Caco-2 (cell line): Measurements from ENCODE around the gene CRYGB. TPM values are rescaled to one million over a fixed set of nuclear protein-coding genes. Genes with fewer than 3 reads are reported as not detected.
A peak's percentile ranks its signal among the peaks of the same experiment; 100 is the strongest.

Source experiments
- BruUV-seq: library from RNA; stranded (reverse); fragments of 400-500 nt; replicated peaks from 2 replicates; lab custom pipeline; 2021; lab: Mats Ljungman, UMichigan
- CTCF ChIA-PET: fragments of 300-600 bp; sonication (Branson Sonifier 250); formaldehyde crosslinking; loops from one replicate; lab custom pipeline; 2022; ENCODE audit warnings: antibody characterized with exemption; lab: Charles Lee
- POLR2A ChIA-PET: fragments of 300-600 bp; sonication (Branson Sonifier 250); formaldehyde crosslinking; loops from one replicate; lab custom pipeline; 2022; ENCODE audit warnings: antibody characterized with exemption; lab: Charles Lee
- DNase-seq, 2 experiments: peaks; one replicate each; pipeline versions ENCODE4 v3.0.0 to v3.0.0-alpha.2; 2020 to 2022
- H3K27me3 ChIP-seq: replicated peaks from 2 replicates; pipeline ENCODE4 v1.6.0; 2011; ENCODE audit warnings: low read length; ENCODE audit not compliant: control insufficient read depth, insufficient read depth
- H3K36me3 ChIP-seq: 2 replicates; pipeline ENCODE4 v1.5.1; 2011; ENCODE audit warnings: low read length; ENCODE audit not compliant: control insufficient read depth, insufficient read depth
- H3K4me1 ChIP-seq: fragments of 250-450 bp; sonication (Bioruptor Pico); 2 replicates; pipeline ENCODE4 v1.5.1; 2020; ENCODE audit warnings: mild to moderate bottlenecking
- H3K4me3 ChIP-seq: 2 replicates; pipeline ENCODE4 v1.5.1; 2011; ENCODE audit warnings: low read depth, mild to moderate bottlenecking, control low read depth, low read length
- H3K9me3 ChIP-seq: fragments of 250-450 bp; sonication (Bioruptor Pico); 2 replicates; pipeline ENCODE4 v1.5.1; 2020; ENCODE audit warnings: mild to moderate bottlenecking, moderate library complexity
- H3K27ac Mint-ChIP-seq: one replicate; pipeline ENCODE4 v1.8.0; 2022; ENCODE audit warnings: mixed read lengths; ENCODE audit not compliant: unreplicated experiment
- H3K27me3 Mint-ChIP-seq: one replicate; pipeline ENCODE4 v1.8.0; 2022; ENCODE audit warnings: mixed read lengths; ENCODE audit not compliant: insufficient read depth, unreplicated experiment
- H3K36me3 Mint-ChIP-seq: one replicate; pipeline ENCODE4 v1.8.0; 2022; ENCODE audit warnings: mild to moderate bottlenecking, mixed read lengths; ENCODE audit not compliant: insufficient read depth, unreplicated experiment
- H3K4me1 Mint-ChIP-seq: one replicate; pipeline ENCODE4 v1.8.0; 2022; ENCODE audit warnings: low read depth, mixed read lengths; ENCODE audit not compliant: unreplicated experiment
- H3K4me3 Mint-ChIP-seq: one replicate; pipeline ENCODE4 v1.8.0; 2022; ENCODE audit warnings: mild to moderate bottlenecking, moderate library complexity, mixed read lengths; ENCODE audit not compliant: unreplicated experiment
- H3K9me3 Mint-ChIP-seq: one replicate; pipeline ENCODE4 v1.8.0; 2022; ENCODE audit warnings: mixed read lengths; ENCODE audit not compliant: unreplicated experiment
- intact Hi-C: fragments of 100-400 bp; cut with micrococcal nuclease; formaldehyde crosslinking; loops from one replicate; pipeline ENCODE4 v1.10.0; 2022; ENCODE audit not compliant: unreplicated experiment
- total RNA-seq: library from RNA; stranded (reverse); gene quantifications from 2 replicates; pipeline ENCODE4 v1.2.3, GENCODE V29; 2022
- TF ChIP-seq, protein P1 (sequence below), 2 experiments: fragments of 200-600 bp in 1 of 2; IDR thresholded peaks; 1 replicate in 1 of 2; 2 replicates in 1 of 2; pipeline versions ENCODE4 v1.5.1 to v1.8.0; 2011 to 2022; ENCODE audit warnings: antibody characterized with exemption in 1 of 2, control low read depth in 1 of 2, inconsistent platforms in 1 of 2, low read depth in 1 of 2, low read length in 1 of 2, mild to moderate bottlenecking in 1 of 2, moderate library complexity in 1 of 2; ENCODE audit not compliant: insufficient read depth in 1 of 2, severe bottlenecking in 1 of 2, unreplicated experiment in 1 of 2

CRYGB gene
- total RNA-seq, 1 experiment from 2014 or later, result not detected

DNA sequence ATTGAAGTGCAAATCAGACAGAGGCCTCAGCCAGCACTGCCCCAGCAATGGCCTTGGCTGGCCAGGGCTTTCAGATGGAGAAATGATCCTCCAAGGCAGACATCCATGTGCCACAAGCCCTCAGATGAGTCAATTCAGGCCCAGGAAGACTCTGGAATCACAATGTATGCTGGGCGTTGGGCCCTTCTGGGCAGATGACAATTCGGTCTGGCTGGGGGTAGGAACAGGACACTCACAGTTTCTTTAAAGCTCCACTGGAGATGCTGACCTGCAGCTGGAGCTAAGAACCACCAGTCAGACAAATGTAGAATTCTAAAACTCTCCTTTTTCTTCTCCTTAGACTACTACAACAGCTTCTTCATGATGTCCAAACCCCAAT is 9.3 kb downstream of the CRYGB start:
- peaks cover 12% of the 10 kb centered on the region for H3K9me3 Mint-ChIP-seq
- intact Hi-C loops, result no loop called here
- Histone ChIP-seq H3K4me3 (no peak overlapping the region), H3K9me3 (peaks cover 5% of the 10 kb centered on the region; the same call in 1 of the 2 replicates), H3K36me3 (no peaks in the 10 kb centered on the region), H3K27me3 (no peaks in the 10 kb centered on the region), H3K4me1 (peaks cover 31% of the 10 kb centered on the region)
- BruUV-seq, result no TSS peak
- CTCF ChIA-PET, result no interaction called here
- no peaks in the 10 kb centered on the region for H3K27me3 Mint-ChIP-seq
- H3K36me3 Mint-ChIP-seq, result no peaks in the 10 kb centered on the region
- peaks cover 22% of the 10 kb centered on the region for H3K4me1 Mint-ChIP-seq
- POLR2A ChIA-PET, result no interaction called here
- TF ChIP-seq, protein P1, sequence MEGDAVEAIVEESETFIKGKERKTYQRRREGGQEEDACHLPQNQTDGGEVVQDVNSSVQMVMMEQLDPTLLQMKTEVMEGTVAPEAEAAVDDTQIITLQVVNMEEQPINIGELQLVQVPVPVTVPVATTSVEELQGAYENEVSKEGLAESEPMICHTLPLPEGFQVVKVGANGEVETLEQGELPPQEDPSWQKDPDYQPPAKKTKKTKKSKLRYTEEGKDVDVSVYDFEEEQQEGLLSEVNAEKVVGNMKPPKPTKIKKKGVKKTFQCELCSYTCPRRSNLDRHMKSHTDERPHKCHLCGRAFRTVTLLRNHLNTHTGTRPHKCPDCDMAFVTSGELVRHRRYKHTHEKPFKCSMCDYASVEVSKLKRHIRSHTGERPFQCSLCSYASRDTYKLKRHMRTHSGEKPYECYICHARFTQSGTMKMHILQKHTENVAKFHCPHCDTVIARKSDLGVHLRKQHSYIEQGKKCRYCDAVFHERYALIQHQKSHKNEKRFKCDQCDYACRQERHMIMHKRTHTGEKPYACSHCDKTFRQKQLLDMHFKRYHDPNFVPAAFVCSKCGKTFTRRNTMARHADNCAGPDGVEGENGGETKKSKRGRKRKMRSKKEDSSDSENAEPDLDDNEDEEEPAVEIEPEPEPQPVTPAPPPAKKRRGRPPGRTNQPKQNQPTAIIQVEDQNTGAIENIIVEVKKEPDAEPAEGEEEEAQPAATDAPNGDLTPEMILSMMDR (IDR thresholded peaks at IDR 0.05; ENCODE audit: insufficient read depth in 1 of 2, low read depth in 1 of 2, low read length in 1 of 2, severe bottlenecking in 1 of 2, unreplicated experiment in 1 of 2), result no peak
- no peak for DNase-seq
- peak overlapping the region; percentile 50 for H3K27ac Mint-ChIP-seq
- H3K4me3 Mint-ChIP-seq, result no peak overlapping the region

DNA sequence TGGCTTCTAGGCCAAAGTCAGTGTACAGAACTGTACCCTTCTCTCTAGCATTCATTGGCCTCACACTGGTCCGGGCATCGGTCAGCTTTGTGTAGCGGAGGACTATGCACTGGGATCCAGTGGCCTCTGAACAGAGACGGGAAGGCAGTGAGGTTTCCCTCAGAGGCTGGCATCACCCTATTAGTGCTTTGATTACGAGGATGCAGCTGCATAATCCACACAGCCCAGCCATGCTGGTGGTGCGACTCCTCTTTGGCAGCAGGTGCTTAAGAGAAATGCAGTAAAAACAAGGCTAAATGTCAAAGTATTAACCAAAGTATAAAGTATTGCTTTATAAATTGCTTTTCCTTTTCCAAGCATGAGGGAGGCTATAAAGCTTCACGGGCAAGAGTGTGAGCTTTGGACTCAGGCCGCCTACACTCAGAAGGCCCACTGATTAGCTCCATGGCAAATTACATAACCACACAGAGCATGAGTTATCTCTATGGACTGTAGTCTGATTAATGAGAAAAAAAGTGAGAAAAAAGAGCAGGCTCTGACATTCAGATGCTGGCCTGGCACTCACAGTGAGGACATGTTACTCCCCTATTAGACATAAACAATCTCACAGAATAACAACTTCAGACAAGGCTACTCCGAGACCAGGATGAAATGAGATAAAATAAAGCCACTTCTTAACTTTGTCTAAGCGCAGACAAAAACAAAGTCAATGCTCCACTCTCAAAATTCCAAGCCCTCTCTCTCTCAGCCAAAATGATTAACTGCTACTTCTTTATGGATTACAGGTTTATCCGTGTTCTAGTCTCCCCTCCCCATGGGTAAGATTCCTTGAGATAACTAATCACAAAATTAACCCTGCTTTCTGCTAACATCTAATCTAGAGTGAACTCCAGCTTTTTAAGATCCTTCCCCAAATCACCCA is 9.9 kb downstream of the CRYGB start:
- Histone ChIP-seq H3K4me1 (peaks cover 33% of the 10 kb centered on the region), H3K9me3 (peaks cover 5% of the 10 kb centered on the region; the same call in 1 of the 2 replicates), H3K27me3 (no peaks in the 10 kb centered on the region), H3K4me3 (no peak overlapping the region), H3K36me3 (no peaks in the 10 kb centered on the region)
- peaks cover 24% of the 10 kb centered on the region for H3K4me1 Mint-ChIP-seq
- H3K4me3 Mint-ChIP-seq, result no peak overlapping the region
- H3K9me3 Mint-ChIP-seq, result peaks cover 12% of the 10 kb centered on the region
- H3K27me3 Mint-ChIP-seq, result no peaks in the 10 kb centered on the region
- CTCF ChIA-PET, result interaction anchor here (0.6 to 0.8 kb wide), 2 partner anchors 34 to 412 kb away, joined by 4 to 5 read pairs; no protein-coding TSS in a partner anchor
- TF ChIP-seq, protein P1 (IDR thresholded peaks at IDR 0.05; ENCODE audit: insufficient read depth in 1 of 2, low read depth in 1 of 2, low read length in 1 of 2, severe bottlenecking in 1 of 2, unreplicated experiment in 1 of 2), result no peak
- no TSS peak for BruUV-seq
- POLR2A ChIA-PET, result interaction anchor here (0.6 kb wide), 2 partner anchors 11 to 23 kb away, joined by 3 read pairs; no protein-coding TSS in a partner anchor
- DNase-seq, result peak; percentile 28 to 71
- intact Hi-C loops, result no loop called here
- peak overlapping the region; percentile 50 for H3K27ac Mint-ChIP-seq
- H3K36me3 Mint-ChIP-seq, result no peaks in the 10 kb centered on the region

DNA sequence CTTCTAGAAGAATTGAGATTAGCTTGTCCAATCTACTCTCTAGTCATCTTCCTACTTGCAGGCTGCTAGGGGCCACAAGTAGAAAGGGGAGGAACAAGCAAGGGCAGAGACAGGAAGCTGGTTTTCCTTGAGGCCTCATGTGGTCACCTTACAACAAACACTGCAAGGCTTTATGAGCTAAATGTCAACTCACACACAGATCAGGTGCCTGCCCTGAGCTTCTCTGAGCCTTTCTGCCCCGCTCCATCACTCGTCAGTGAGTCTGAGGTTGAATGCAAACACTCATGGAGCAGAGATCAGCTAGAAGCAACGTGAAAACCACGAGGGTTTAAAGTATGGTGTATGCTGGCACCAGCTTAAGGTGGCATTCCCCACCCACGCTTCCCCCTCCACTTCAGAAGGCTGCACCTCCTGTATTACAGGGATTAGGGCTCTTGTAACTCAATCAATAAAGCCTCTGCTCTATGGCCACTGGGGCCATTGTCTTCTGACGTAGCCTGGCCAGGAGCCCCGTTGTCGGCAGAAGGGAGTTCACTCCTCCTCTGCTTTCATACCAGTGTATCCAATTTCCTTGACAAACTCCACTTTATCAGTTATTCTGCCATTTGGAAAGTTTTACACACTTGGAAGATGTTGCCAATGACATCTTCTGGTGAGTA is 10.9 kb downstream of the CRYGB start:
- intact Hi-C loops, result no loop called here
- Mint-ChIP-seq H3K27ac (no peak overlapping the region), H3K9me3 (peaks cover 12% of the 10 kb centered on the region), H3K27me3 (no peaks in the 10 kb centered on the region), H3K36me3 (no peaks in the 10 kb centered on the region), H3K4me3 (no peak overlapping the region), H3K4me1 (peaks cover 34% of the 10 kb centered on the region)
- peaks cover 41% of the 10 kb centered on the region for H3K4me1 ChIP-seq
- H3K27me3 ChIP-seq, result no peaks in the 10 kb centered on the region
- no peak for DNase-seq
- peaks cover 5% of the 10 kb centered on the region; the same call in 1 of the 2 replicates for H3K9me3 ChIP-seq
- no TSS peak for BruUV-seq
- CTCF ChIA-PET, result interaction anchor here (0.6 kb wide), 1 partner anchor 51 kb away, joined by 3 read pairs; no protein-coding TSS in a partner anchor
- POLR2A ChIA-PET, result no interaction called here
- H3K36me3 ChIP-seq, result no peaks in the 10 kb centered on the region
- TF ChIP-seq, protein P1 (IDR thresholded peaks at IDR 0.05; ENCODE audit: insufficient read depth in 1 of 2, low read depth in 1 of 2, low read length in 1 of 2, severe bottlenecking in 1 of 2, unreplicated experiment in 1 of 2), result no peak
- no peak overlapping the region for H3K4me3 ChIP-seq
